Bone marrow (tissue), 2 donors: ENCODE results near the gene PIP5K1C.

ENCODE experiments used
- DNase-seq, 2 donors: peaks; one replicate each; lab custom pipeline; 2025; lab: John Stamatoyannopoulos, UW

The PIP5K1C gene

DNA sequence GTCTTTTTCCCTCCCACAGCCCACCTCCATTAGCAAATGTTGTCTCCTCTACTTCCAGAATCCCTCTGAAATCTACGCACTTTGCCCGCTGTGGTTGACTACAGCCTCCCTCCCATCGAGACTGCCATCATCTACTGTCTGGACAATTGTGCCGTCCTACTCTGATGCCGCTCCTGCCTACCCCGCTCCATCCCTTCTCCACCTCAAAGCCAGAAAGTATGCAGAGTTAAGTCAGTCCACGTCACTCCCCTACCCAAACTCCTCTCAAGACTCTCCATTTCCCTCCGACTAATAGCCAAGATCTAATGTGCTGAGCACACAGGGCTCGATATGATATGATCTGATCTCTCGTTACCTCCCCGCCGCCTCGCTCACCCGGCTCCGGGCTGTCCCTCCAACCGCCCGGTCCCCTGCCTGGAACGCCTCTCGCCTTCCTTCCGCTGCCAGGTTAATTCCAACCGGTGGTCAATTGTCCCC is 74.2 kb downstream of the PIP5K1C start:
- DNase-seq = no peak

DNA sequence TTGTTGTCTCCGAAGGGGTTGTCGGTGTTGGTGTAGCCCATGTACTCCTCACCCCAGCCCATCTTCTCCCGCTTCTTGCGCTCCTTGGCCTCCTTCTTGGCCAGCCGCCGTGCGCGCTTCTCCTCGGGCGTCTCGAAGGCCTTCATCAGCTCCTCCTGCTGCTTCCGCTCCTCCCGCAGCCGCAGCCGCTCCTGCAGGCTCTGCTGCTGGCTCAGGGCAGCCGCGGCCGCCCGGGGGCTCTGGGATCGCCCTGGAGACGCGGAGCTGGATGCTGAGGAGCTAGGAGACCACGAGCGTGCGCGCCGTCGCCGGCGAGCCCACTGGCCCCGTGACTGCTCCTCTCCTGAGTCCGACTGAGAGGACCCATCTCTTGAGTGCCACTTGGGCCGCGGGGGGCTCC is 76.6 kb downstream of the PIP5K1C start:
- no peak for DNase-seq

DNA sequence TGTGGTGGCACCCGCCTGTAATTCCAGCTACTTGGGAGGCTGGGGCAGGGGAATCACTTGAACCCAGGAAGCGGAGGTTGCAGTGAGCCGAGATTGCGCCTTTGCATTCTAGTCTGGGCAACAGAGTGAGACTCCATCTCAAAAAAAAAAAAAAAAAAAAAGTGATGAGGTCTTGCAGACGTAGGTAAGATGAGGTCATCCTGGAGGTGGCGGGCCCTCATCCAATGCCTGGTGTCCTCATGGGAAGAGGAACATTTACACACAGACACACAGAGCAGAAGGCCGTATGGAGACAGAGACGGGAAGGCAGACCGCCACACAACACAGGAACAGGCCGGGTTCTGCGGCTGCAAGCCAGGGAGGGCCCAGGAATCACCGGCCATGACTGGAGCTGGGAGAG is 78.0 kb downstream of the PIP5K1C start:
- DNase-seq = no peak

- no peak for DNase-seq
Measured at GRCh38 chr19:3621689-3622088, 78.6 kb downstream of the PIP5K1C start.

- DNase-seq = no peak
Measured at GRCh38 chr19:3620817-3621547, 79.3 kb downstream of the PIP5K1C start.

- DNase-seq = no peak
Measured at GRCh38 chr19:3620145-3620816, 80.0 kb downstream of the PIP5K1C start.

DNA sequence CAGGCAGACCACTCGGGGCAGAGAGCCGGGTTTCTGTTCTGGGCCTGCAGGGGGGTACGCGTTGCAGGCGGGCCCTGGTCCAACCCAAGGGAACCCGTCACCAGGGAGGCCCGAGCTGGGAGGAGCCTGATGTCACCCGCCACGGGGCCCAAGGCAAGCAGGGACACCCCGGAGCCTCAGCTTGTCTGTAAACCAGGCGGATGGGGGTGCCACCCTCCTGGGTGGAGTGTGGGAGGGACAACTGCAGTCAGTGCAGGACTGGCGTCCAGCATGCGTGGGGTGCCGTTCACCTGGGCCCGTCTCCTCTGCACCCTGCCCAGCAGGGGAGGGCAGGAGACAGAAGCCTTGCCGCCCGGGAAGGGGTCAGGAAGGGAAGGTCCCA is 80.6 kb downstream of the PIP5K1C start:
- DNase-seq = no peak

DNA sequence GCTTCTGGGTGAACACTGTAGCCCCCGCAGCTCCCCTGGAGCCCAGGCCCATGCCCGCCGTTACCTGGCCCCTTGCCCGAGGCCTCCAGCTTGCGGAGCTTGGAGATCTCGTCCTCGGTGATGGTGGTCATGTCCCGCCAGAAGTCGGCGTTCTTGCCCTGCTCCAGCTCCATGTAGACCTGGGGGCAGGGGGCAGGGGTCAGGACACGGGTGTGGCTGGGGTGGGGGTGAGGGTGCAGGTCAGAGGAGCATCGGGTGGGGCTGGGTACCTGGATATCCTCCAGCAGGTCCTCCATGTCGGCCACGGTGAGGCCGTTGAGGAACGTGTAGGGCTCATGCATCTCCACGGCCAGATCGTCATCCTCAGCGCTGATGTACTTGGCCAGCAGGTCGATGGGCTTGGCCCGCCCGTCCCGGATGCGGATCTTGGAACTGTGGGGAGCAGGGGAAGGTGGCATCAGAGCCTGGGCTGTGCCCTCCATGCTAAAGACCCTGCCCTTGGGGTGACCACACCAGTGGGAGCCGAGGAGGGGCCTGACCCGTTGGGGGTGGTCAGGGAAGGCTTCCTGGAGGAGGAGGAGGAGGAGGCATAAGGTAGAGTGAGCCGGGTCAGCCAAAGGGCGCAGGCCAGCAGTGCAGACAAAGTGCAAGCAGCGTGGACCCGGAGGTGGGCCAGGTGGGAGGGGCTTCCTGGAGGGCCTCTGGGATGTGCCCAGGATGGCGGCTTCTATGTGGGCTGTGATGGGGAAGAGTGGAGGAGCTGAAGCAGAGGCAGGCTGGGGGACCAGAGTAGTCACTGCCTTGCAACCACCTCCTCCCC is 81.2 kb downstream of the PIP5K1C start:
- no peak for DNase-seq

- DNase-seq = peak in 1 of 2 donors; percentile 14
Measured at GRCh38 chr19:3618144-3618810, 82.0 kb downstream of the PIP5K1C start.

GRCh38 chr19:3617463-3617862 is 82.8 kb downstream of the PIP5K1C start:
- peak in 1 of 2 donors; percentile 54 for DNase-seq

GRCh38 chr19:3615524-3616135 is 84.6 kb downstream of the PIP5K1C start:
- DNase-seq = no peak

DNA sequence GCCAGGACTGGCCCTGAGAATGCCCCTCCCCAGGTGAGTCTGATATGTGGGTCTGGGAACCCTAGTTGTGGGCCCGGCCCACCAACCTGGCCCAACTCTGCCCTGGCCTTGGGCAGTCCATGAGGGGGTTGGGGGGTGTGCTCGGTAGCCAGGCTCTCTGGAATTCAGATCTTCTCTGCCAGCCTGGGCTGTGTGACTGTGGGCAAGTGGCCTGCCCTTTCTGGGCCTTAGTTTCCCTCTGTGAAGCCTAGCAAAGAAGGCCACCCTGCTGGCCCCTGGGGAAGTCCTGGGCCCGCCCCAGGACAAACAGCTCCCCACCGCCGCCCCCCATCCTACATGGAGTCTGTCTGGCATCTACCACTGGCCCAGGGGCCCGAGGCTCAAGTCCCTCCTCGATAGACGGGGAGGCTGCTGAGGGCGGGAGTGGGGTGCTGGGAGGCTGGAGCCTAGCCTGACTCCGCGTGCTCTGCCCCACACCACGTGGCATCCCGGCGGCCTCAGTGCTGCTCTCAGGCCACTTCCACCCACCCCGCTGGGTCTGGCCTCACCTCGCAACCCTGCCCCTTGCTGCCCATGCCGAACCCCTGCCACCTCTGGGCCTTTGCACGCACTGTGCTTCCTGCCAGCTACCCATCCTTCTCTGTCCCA is 85.3 kb downstream of the PIP5K1C start:
- DNase-seq = no peak

GRCh38 chr19:3613818-3614661 is 86.2 kb downstream of the PIP5K1C start:
- DNase-seq = no peak

GRCh38 chr19:3612901-3613741 is 87.1 kb downstream of the PIP5K1C start:
- no peak for DNase-seq

GRCh38 chr19:3612330-3612729 is 87.9 kb downstream of the PIP5K1C start:
- DNase-seq = no peak

DNA sequence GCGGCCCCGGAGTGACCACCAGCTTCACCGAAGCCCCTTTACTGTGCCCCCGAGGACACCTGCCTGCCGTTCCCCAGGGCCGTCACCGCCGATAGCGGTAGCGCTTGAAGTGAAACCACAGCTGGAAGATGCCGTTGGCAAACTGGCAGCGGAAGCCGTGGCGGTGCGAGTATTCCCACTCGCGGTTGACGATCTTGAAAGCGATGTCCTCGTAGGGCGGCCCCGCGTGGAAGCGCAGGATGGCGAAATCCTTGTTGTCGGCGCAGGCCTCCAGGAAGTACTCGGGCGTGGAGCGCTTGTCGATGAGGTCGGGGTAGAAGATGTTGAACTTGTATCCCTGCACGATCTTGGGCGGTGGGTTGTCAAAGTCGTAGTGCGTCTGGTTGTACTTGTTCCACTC is 88.4 kb downstream of the PIP5K1C start:
- no peak for DNase-seq

- DNase-seq = no peak
Measured at GRCh38 chr19:3610745-3611717, 89.2 kb downstream of the PIP5K1C start.
